Measurements from ENCODE around the gene TRPM3.

The TRPM3 gene

DNA sequence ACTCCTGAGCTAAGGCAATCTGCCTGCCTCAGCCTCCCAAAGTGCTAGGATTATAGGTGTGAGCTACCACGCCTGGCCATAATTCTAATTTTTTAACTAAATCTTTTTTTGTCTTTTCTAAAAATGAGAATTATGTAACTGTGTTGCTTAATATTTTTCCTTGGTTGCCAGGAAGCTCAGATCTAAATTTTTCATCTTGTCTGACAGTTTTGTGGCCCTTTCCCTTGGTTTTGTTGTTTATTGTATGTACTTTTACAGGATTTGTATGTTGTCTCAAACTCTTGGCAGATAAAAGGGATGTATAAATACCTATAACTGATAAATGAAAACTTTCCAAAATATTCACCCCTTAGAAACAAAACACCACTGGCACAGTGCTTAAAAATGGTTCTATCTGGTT is 618.7 kb downstream of the TRPM3 start:
- DNase-seq = no peak

DNA sequence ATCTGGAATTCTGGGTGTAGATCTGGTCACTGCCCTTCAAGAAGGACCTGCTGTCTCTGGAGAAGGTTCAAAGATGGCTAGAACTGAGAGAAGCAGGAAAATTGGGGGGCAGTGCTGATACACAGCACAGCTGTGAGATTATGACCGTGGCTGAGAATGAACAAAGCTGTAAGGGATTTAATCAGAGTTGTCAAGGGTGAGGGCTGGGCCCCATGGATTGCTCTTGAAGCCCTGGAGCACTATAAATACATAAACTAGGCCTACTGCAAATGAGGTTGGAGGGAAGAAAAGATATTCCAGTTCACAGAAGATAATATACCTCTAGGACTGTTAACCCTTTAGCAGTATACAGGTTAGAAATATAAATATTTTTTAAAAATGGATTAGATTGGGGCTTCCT is 620.6 kb downstream of the TRPM3 start:
- DNase-seq = no peak

DNA sequence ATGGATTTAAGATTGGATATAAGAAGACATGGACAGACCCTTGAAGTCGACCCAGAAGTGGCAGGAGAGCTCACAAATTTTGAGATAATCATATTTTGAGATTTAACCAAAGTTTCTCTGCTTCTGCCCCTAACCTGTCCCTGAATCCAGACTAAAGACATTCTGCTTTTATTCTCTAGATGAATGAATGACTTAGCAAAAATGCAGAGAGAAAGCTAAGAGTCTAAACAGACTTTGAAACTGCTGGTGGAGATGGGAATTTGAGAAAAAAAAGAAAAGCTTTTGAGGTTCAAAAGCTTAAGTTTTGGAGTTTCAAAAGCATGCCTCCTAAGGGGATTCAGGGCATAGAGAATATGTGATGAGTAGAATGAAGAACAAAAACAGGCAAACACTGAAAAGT is 621.8 kb downstream of the TRPM3 start:
- no peak for DNase-seq

- DNase-seq = no peak
Observed at GRCh38 chr9:70498866-70499265, 622.6 kb downstream of the TRPM3 start.

DNA sequence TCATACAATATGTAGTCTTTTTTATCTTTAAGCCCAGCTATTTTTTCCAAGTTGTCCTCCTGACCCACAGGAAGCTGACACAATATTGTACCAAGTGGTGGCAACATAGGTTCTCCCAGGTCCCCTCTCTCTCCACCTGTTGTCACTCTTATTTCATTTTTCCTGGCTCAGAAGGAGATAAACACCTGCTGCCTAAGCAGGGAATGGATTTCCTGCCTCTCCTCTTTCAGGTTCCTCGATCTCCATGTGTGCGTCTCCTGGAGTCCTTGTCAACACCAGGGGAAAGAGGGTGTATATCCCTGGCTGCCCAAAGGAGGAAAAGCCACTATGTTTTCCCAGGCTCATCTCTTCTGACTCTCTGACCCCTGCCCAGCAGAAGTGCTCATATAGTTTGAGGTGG is 625.2 kb downstream of the TRPM3 start:
- no peak for DNase-seq

GRCh38 chr9:70495514-70495913 is 625.9 kb downstream of the TRPM3 start:
- no peak for DNase-seq

DNA sequence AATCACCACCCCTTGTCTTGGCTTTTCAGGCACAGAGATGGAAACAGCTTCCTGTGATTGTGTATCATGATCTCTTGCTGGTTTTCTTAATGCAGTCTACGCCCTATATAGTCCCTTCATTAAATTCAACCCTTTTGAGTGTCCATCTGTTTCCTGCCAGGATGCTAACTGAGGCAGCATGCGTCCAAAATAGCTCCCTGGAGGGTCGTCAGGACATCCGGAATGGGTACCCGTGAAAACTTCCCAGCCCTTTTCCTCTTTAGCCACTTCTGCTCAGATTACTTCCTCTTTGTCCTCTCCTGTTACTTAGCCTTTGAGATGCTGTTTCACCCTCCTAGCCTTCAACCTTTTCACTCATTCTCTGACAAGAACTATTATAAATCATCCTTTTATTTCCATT is 627.2 kb downstream of the TRPM3 start:
- no peak for DNase-seq

- DNase-seq = no peak
Observed at GRCh38 chr9:70493029-70493428, 628.4 kb downstream of the TRPM3 start.

- DNase-seq = no peak
Observed at GRCh38 chr9:70492319-70492777, 629.1 kb downstream of the TRPM3 start.

- peak in 1 of 5 experiments; percentile 64 for DNase-seq
Observed at GRCh38 chr9:70491426-70492318, 629.7 kb downstream of the TRPM3 start.

DNA sequence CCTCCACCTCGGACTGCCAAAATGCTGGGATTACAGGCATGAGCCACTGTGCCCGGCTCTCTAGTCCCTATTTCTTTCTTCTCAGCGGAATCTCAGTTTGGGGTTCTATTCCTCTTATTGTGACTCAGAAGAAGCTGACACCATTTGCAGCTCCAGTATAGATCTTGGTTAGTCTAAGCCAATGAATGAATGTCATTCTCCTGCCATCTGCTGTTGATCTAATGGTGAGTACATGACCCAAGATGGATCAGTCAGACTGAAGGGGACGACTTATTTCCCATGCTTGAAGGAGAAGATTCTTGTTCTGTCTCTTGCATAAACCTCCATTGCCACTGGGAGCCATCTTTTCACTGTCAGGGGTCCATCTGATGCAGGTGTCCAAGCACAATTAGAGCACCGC is 630.9 kb downstream of the TRPM3 start:
- no peak for DNase-seq

GRCh38 chr9:70488793-70489105 is 632.7 kb downstream of the TRPM3 start:
- DNase-seq = no peak

- no peak for DNase-seq
Observed at GRCh38 chr9:70488098-70488792, 633.2 kb downstream of the TRPM3 start.

GRCh38 chr9:70486127-70486526 is 635.3 kb downstream of the TRPM3 start:
- no peak for DNase-seq

DNA sequence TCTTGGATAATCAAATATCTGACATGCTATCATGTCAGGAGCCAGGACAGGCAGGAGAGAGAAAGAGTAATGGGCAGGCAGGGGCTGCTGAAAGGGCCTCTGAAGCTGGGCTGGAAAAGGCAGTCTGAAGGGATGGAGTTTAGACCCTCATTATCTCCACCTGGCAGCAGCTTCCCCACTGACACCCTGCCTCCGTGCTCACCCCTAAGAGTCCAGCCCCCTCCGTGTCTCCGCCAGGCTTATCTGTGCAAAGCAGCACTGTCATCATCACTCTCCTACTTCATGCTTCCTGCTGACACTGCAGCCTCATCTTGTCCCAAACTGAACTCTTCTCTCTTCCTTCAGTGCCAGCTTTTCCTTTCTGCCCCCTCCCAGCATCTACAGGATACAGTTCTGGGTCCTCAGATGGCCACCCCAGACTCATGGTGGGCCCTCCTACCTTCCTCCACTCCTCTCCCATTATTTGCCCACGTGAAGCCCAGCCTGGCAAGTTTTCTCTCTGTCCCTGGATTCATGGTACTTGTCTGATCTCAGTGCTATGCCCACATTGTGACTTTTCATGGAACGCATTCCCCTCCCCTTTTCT is 636.1 kb downstream of the TRPM3 start:
- no peak for DNase-seq

DNA sequence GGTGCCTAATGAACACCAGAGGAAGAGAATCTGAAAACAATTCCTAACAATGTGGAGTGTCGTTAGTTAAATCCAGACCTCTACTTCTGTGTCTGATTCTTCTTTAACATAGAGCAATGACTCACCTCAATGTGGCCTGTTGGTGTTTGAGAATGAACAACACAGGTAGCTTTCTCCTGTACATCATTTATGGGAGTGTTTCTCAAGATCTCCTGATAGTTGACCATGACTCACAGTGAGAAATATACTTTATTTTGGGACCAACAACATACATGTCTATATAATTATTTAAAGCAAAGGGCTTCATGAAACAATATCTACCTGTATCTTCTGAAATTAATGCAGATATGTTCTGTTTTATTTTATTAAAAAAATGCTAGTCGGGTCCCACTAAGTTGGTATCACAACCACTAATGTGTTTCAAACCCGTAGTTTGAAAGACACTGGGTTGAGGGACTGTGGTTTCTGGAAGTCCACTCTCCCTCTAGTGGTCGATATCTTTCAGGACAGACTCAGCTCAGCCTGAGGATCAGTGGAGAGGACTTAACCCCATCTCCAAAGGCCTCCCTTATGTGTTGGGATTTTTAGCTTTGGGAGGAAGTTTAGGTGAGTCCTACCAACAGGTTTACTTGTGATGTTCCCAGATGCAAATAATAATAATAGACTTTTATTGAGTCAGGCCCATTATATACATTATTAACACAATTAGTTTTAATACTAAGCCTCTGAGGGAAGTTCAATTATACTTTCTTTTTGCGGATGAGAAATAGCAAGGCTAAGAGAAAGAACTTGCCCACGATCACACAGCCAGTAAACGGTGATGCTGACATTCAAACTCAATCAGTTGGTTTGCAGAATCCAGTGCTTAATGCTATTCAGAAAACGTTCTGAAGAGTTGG is 636.9 kb downstream of the TRPM3 start:
- DNase-seq = peak in 1 of 5 experiments; percentile 8

- no peak for DNase-seq
Observed at GRCh38 chr9:70481471-70481870, 640.0 kb downstream of the TRPM3 start.

GRCh38 chr9:70480405-70480980 is 640.9 kb downstream of the TRPM3 start:
- no peak for DNase-seq

DNA sequence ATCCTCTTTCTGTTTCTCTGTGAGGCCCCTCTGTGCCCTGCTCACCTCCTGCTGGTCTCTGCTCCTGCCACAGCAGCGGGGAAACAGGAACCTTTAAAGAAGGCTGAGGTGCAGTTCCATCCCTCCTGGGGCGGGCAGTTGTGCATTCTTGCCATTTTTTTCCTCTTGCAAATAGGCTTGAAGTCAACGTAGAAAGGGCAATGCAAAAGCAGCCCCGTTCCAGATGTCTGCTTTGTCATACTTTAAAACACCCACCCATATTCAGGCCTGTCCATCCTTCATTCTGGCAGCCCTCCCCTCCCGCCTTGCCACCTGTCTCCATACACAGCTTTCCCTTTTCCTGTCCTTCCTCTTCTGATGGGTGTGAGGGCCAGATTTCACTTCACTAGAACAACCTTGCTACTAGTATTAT is 641.5 kb downstream of the TRPM3 start:
- DNase-seq = no peak

All from T-helper 2 cell (primary cell).